Thymus (tissue), 11 donors: Measurements from ENCODE around the gene ETV6. TPM values are rescaled to one million over a fixed set of nuclear protein-coding genes. Genes with fewer than 3 reads are reported as not detected.

Experiments
- DNase-seq, 9 donors: peaks; one replicate each; pipeline ENCODE4 v3.0.0-alpha.2; 2013; ENCODE audit warnings: low spot score in 9 of 9, low read depth in 6 of 9, missing footprints in 1 of 9
- H3K27ac ChIP-seq, 2 donors: one replicate each; pipeline ENCODE4 v1.5.1; 2013; ENCODE audit warnings: control low read depth in 1 of 2, low read depth in 1 of 2, low read length in 1 of 2, mild to moderate bottlenecking in 1 of 2, moderate library complexity in 1 of 2
- H3K27me3 ChIP-seq, 2 donors: one replicate each; pipeline ENCODE4 v1.5.1; 2013; ENCODE audit warnings: low read length in 1 of 2; ENCODE audit not compliant: control insufficient read depth in 2 of 2, insufficient read depth in 1 of 2
- H3K36me3 ChIP-seq, 2 donors: one replicate each; pipeline ENCODE4 v1.5.1; 2013; ENCODE audit warnings: low read length in 1 of 2, mild to moderate bottlenecking in 1 of 2, moderate library complexity in 1 of 2; ENCODE audit not compliant: control insufficient read depth in 2 of 2, insufficient read depth in 2 of 2
- H3K4me1 ChIP-seq, 2 donors: one replicate each; pipeline ENCODE4 v1.5.1; 2013; ENCODE audit warnings: low read length in 2 of 2; ENCODE audit not compliant: control insufficient read depth in 2 of 2, insufficient read depth in 2 of 2
- H3K4me3 ChIP-seq, 2 donors: one replicate each; pipeline ENCODE4 v1.5.1; 2013; ENCODE audit warnings: low read length in 2 of 2, control low read depth in 1 of 2, mild to moderate bottlenecking in 1 of 2
- H3K9me3 ChIP-seq, 2 donors: one replicate each; pipeline ENCODE4 v1.5.1; 2013; ENCODE audit warnings: low read length in 1 of 2, mild to moderate bottlenecking in 1 of 2; ENCODE audit not compliant: control insufficient read depth in 2 of 2, insufficient read depth in 1 of 2
- WGBS: extraction: QIAGEN DNeasy Blood & Tissue Kit; methylation state at CpG from one replicate; pipeline ENCODE4 v1.1.7; 2013; 5-methylcytosine and 5-hydroxymethylcytosine counted together
- polyA plus RNA-seq: library from polyadenylated mRNA; stranded (reverse); fragments of 200-250 nt; gene quantifications from one replicate; pipeline ENCODE4 v1.2.3, GENCODE V29; 2013
- total RNA-seq: library from RNA; stranded (reverse); fragments of 120-200 nt; gene quantifications from one replicate; pipeline ENCODE4 v1.2.4, GENCODE V29; 2013
- donor health status: healthy.

Gene ETV6
- total and polyA plus RNA-seq, 2 donors = 15.0 to 18.3 TPM

DNA sequence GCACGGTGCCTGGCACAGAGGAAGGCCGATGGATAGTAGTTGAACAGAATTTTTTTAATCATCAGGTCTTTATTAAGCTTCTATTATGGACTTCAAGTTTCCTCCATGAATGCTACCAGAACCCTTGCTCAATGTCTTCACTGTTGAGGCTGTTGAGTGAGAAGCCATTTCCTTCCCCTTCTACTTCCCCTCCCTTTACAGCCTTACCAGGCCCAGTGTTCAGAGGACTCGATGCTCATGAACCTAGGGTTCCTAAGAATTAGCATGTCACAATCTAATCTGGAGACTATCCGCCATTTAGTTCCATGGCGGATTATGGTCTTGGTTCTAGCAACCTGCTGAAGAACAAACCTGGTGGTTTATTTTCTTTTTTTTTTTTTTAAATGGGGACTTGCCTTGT is 17.7 kb downstream of the ETV6 start:
- Histone ChIP-seq H3K9me3 (no peaks in the 10 kb centered on the region), H3K4me3 (no peak overlapping the region), H3K36me3 (peaks cover 0 to 40% of the 10 kb centered on the region in 2 donors), H3K27ac (no peak overlapping the region), H3K27me3 (no peaks in the 10 kb centered on the region), H3K4me1 (peaks cover 58 to 89% of the 10 kb centered on the region in 2 donors)
- DNase-seq = no peak
- WGBS = 83% methylated on average over 5 of the region's 5 CpGs

DNA sequence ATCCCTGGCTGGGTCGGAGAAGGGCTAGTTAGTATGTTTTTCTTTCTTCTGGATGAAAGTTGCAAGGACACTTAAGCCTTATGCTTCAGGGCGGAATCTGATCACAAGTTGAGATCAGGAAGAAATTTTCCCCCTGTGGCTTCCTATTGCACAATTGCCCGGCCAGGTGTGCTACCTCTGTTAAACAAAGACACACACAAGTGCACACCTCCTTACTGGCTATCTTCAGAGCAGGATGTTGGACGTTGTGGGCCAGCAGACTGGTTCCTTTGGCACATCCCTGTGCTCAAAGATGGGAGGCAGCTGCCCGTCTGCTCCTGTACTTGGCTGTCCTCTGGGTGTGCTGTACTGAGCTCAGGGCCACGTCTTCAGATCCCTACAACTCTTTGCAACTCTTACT is 19.1 kb downstream of the ETV6 start:
- H3K4me1 ChIP-seq = peaks cover 56 to 87% of the 10 kb centered on the region in 2 donors
- WGBS = 41% methylated on average over 6 of the region's 6 CpGs

DNA sequence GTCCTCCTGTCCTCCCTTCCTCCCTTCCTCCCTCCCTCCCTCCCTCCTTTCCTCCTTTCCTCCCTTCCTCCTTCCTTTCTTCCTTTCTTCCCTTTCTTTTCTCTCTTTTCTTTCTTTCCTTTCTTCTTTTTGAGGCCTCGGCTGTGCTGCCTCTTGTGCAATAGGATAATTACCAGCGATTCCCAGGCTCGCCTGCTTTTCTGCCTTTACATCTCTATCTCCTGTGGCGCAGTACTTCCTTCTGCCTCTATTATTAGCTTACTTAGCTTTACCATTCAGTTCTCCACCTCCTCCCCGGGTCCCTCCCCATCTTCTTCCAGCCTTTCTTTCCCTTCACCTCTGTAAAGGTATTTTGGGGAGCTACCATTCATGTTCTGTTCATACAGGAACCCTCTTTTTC is 19.9 kb downstream of the ETV6 start:
- H3K4me1 ChIP-seq = peaks cover 59 to 87% of the 10 kb centered on the region in 2 donors
- no peak for DNase-seq
- 62% methylated on average over 5 of the region's 5 CpGs for WGBS

More for the DNA sequence above, 19.1 kb downstream of the ETV6 start:
- Histone ChIP-seq H3K27ac (peak overlapping the region in 1 of 2 donors; percentile 21), H3K9me3 (no peaks in the 10 kb centered on the region), H3K27me3 (no peaks in the 10 kb centered on the region), H3K4me3 (no peak overlapping the region), H3K36me3 (peaks cover 0 to 29% of the 10 kb centered on the region in 2 donors)
- no peak for DNase-seq

DNA sequence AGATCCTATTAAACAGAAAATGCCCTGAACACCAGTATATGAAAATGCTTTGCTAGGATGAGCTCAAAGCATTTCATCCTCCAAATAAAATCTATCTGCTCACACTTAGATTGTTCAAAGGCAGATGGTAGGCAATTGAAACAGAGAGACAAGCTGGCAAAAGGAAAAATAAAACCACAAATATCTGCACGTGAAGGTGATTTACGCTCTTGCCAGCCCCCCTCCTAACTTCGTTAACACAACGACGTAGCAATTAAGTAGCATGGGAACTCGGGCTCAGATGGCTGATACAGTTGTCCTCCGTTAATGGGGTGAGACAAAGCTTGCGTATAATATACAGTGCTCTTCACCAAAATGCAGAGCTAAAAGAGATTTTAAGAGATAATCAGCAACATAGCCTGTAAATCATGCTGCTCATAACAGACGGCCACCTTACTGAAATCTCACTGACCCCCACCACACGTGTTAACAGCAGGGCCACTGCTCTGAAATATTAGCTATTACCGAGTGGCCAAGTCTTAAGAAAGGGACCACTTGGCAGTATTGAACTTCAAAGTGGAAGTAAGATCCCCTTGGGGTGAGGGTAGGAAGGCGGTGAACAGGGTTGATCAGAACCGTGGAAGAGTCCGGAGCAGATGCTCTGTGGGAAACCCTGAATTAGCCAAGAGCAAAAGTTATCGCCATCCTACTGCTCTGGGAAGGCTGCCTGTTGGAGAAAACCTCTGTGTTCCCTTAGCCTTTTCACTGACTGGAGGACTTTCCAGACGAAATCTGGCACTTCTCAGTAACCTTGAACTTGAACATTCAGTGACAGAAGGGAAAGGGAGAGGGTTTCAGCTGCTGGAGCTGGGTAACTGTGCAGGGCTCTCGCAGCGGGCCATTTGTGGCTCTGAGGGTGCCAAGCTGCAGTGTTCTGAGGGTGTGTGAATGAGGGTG is 23.1 kb downstream of the ETV6 start:
- 37% methylated on average over 18 of the region's 18 CpGs for WGBS
- Histone ChIP-seq H3K27ac (peak overlapping the region; percentile 64 to 92), H3K36me3 (peaks cover 0 to 12% of the 10 kb centered on the region in 2 donors), H3K27me3 (no peaks in the 10 kb centered on the region), H3K4me1 (peaks cover 59 to 86% of the 10 kb centered on the region in 2 donors), H3K9me3 (no peaks in the 10 kb centered on the region), H3K4me3 (no peak overlapping the region)
- peak in 1 of 9 donors; percentile 55 for DNase-seq

More for the DNA sequence above, 19.9 kb downstream of the ETV6 start:
- Histone ChIP-seq H3K36me3 (peaks cover 0 to 29% of the 10 kb centered on the region in 2 donors), H3K27me3 (no peaks in the 10 kb centered on the region), H3K9me3 (no peaks in the 10 kb centered on the region), H3K27ac (no peak overlapping the region), H3K4me3 (no peak overlapping the region)

DNA sequence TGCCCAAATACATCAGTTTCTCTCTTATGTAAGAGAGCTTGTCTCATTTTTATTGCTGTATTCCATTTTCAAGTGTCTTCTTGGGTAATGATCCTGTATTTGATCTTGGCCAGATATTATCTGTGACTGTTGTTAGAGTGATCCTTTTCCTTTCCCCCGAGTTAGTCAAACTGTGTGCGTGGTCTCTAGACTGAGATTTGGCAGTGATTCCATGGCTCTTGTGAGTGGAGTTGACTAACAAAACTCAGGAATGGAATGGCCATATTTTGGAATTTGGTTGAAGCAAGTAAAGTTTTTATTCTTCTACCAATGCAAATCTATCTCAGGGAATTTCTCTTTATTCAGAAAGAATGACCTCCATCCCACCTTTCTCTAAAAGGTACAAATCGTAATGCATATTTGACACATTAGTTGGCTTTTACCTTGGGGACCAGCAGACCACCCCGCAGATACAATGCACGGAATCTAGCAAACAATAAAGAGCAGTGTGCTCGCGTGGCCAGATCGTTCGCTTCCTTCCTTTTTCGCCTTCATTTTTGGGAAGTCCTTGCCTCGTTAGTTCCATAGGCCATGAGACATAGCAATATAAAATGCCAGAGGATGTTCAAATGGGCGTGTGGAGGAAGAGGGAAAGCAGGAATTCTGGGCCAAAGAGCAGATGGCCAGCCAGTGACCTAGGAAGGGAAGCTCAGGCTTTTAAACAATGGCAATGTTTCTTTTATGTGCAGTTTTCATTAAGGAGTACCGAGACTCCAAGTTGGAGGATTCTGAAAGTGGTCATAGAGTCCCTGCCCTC is 24.4 kb downstream of the ETV6 start:
- peaks cover 53 to 84% of the 10 kb centered on the region in 2 donors for H3K4me1 ChIP-seq
- no peaks in the 10 kb centered on the region for H3K9me3 ChIP-seq
- H3K36me3 ChIP-seq = peaks cover 0 to 25% of the 10 kb centered on the region in 2 donors
- peak overlapping the region in 1 of 2 donors; percentile 92 for H3K27ac ChIP-seq
- no peaks in the 10 kb centered on the region for H3K27me3 ChIP-seq
- 63% methylated on average over 13 of the region's 13 CpGs for WGBS
- no peak for DNase-seq
- H3K4me3 ChIP-seq = no peak overlapping the region

DNA sequence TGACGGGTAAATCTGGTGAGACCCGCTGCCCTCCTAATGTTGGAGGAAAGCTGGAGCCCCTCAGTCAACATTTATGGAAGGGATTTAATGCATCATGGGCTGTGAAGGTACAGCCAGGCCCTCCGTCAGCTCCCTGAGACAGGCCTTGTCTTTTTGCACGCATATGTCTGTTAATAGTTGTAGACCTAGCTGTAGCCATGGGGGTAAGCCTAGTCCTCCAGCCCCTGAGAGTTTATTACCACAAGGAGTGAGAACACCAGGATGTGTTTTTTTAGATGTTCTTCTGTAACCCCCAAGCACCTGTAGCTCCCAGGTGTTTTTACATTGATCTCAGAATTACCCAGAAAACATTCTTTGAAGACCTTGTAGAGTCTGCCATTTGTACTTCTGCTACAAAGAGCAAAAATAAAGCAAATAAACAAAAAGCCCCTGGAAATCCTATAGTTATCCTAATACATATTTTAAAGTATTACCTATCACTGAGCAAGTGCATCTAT is 25.5 kb downstream of the ETV6 start:
- peak in 5 of 9 donors; percentile 57 to 87 (median 64) for DNase-seq
- peaks cover 0 to 25% of the 10 kb centered on the region in 2 donors for H3K36me3 ChIP-seq
- H3K27me3 ChIP-seq = no peaks in the 10 kb centered on the region
- 55% methylated on average over 4 of the region's 4 CpGs for WGBS
- H3K4me3 ChIP-seq = no peak overlapping the region
- H3K27ac ChIP-seq = peak overlapping the region; percentile 44 to 92
- H3K9me3 ChIP-seq = no peaks in the 10 kb centered on the region
- H3K4me1 ChIP-seq = peaks cover 50 to 83% of the 10 kb centered on the region in 2 donors

DNA sequence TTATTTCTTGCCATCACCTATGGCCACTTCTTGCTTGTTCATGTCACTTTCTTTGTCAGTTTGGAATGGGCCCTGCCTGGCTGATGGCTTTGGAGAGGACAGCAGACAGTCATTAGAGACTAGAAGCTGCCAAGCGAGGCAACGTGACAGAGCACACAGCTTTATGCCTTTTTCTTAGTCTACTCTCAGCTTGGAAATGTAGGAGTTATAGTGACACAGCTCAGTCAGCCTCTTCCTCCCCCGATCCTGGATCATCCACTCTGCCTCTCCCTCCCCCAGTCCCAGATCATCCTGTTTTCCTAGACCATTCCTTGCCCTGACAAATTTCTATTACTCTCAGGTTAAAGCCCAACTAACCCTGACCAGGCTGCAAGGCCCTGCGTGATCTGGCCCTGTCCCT is 26.6 kb downstream of the ETV6 start:
- H3K4me1 ChIP-seq = peaks cover 57 to 79% of the 10 kb centered on the region in 2 donors
- peaks cover 0 to 31% of the 10 kb centered on the region in 2 donors for H3K36me3 ChIP-seq
- peak overlapping the region in 1 of 2 donors; percentile 92 for H3K27ac ChIP-seq
- no peak overlapping the region for H3K4me3 ChIP-seq
- no peaks in the 10 kb centered on the region for H3K9me3 ChIP-seq
- 92% methylated on average over 4 of the region's 4 CpGs for WGBS
- no peak for DNase-seq
- no peaks in the 10 kb centered on the region for H3K27me3 ChIP-seq

DNA sequence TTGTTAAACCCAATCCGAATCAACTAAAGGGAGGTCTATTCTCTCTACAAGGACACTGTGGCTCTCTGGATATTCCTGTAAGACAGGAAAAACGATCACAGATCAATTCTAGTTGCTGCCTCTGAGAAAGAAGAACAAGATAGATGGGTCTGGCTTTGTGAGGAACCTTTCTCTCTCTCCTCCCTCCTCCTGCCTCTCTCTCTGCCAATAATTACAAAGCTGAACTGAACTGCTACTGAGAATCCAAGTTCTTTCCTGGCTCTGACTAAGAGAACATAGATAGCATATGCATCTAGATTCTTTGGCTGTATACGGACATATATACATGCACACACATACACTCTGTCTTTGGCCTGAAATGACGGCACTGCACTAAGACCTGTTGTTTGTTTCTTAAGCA is 27.6 kb downstream of the ETV6 start:
- Histone ChIP-seq H3K27ac (no peak overlapping the region), H3K4me1 (peaks cover 55 to 71% of the 10 kb centered on the region in 2 donors), H3K4me3 (no peak overlapping the region), H3K36me3 (peaks cover 0 to 31% of the 10 kb centered on the region in 2 donors), H3K9me3 (no peaks in the 10 kb centered on the region), H3K27me3 (no peaks in the 10 kb centered on the region)
- DNase-seq = no peak
- WGBS = 87% methylated on average over 4 of the region's 4 CpGs
